ENCODE measurements around the gene AP1M1. TPM values are rescaled to one million over a fixed set of nuclear protein-coding genes. Genes with fewer than 3 reads are reported as not detected.

The AP1M1 gene
- total RNA-seq, 4 donors from 2014 or later = 62.0 to 140 (median 105) TPM

DNA sequence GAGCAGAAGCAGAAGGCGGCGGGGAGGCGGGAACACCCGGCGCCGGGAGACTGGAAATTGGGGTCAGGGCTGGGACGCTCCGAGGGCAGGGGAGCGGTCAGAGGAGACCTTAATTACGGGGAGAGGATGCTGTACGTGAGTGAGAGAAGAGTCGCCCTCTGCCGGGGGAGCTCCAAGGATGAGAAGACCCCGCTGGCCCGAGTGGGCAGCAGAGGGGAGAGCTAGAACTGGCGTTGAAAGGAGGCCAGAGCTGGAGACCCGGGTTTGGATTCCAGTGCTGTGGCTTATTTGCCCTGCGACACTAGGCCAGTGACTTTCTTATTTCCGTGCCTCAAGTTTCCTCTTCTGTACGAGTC lies 12.0 kb upstream of the AP1M1 start:
- no peak for ATAC-seq
- Histone ChIP-seq H3K36me3 (peaks cover 0 to 42% of the 10 kb centered on the region in 2 donors), H3K27me3 (peaks cover 13% of the 10 kb centered on the region), H3K9me3 (no peaks in the 10 kb centered on the region), H3K27ac (peak overlapping the region; percentile 56 to 90 (median 78)), H3K4me3 (peak overlapping the region; percentile 84 to 93), H3K4me1 (peaks cover 0 to 60% (median 11%) of the 10 kb centered on the region in 3 donors)
- WGBS, 2 donors (ENCODE audit: low coverage in 1 of 2) = 6% methylated on average over 10 of the region's 20 CpGs; no CpG with 5 or more reads in 1 of the 2 donors
- TF ChIP-seq EP300 (IDR thresholded peaks at IDR 0.05) = no peak
- TF ChIP-seq POLR2AphosphoS5 (IDR thresholded peaks at IDR 0.05) = no peak
- TF ChIP-seq, protein P1, sequence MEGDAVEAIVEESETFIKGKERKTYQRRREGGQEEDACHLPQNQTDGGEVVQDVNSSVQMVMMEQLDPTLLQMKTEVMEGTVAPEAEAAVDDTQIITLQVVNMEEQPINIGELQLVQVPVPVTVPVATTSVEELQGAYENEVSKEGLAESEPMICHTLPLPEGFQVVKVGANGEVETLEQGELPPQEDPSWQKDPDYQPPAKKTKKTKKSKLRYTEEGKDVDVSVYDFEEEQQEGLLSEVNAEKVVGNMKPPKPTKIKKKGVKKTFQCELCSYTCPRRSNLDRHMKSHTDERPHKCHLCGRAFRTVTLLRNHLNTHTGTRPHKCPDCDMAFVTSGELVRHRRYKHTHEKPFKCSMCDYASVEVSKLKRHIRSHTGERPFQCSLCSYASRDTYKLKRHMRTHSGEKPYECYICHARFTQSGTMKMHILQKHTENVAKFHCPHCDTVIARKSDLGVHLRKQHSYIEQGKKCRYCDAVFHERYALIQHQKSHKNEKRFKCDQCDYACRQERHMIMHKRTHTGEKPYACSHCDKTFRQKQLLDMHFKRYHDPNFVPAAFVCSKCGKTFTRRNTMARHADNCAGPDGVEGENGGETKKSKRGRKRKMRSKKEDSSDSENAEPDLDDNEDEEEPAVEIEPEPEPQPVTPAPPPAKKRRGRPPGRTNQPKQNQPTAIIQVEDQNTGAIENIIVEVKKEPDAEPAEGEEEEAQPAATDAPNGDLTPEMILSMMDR (IDR thresholded peaks at IDR 0.05) = peak in 2 of 4 experiments; percentile 13 to 30
- no peak for TF ChIP-seq POLR2A (IDR thresholded peaks at IDR 0.05)

DNA sequence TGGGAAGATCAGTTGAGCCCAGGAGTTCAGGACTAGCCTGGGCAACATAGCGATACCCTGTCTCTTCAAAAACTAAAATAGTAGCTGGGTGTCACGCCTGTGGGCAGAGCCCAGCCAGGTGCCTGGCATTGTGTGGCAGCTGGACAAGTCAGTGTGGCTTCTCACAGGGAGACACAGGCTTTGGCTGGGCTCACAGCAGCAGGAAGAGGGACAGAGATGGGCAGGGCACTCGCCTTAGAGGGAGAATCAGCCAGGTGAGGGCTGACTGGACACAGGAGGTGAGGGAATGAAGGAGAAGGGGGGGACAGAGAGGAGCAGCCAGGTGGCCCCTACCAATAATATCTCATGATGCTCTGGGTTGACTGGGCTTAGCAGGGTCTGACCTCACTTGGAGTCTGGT lies 9.2 kb upstream of the AP1M1 start:
- Histone ChIP-seq H3K4me1 (peaks cover 0 to 51% (median 11%) of the 10 kb centered on the region in 3 donors), H3K4me3 (no peak overlapping the region), H3K27me3 (no peaks in the 10 kb centered on the region), H3K9me3 (no peaks in the 10 kb centered on the region), H3K36me3 (peaks cover 0 to 70% of the 10 kb centered on the region in 2 donors), H3K27ac (no peak overlapping the region)
- TF ChIP-seq EP300 (IDR thresholded peaks at IDR 0.05) (no peak), POLR2AphosphoS5 (IDR thresholded peaks at IDR 0.05) (no peak), POLR2A (IDR thresholded peaks at IDR 0.05) (no peak)
- TF ChIP-seq, protein P1 (IDR thresholded peaks at IDR 0.05) = no peak
- no peak for ATAC-seq
- WGBS, 2 donors (ENCODE audit: low coverage in 1 of 2) = 100% methylated on average over 2 of the region's 3 CpGs; no CpG with 5 or more reads in 1 of the 2 donors

DNA sequence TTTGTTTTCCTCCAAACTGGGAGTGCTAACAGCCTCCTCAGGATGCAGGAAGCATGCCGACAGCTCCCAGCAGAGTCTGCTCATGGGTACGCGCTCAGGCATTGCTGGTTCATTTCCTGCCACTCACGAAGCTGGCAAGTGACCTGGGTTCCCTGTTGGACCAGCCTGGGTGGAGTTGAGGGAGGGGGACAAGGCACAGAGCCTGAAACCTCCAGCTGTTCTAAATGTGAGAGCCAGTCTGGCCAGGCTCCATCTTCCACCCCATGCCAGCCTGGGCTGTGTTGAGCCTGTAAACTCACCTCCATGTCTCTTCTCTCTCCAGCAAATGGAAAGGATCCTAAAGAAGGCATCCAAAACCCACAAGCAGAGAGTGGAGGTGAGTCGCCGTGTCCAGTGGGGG lies 7.5 kb upstream of the AP1M1 start:
- H3K27me3 ChIP-seq = no peaks in the 10 kb centered on the region
- H3K27ac ChIP-seq = no peak overlapping the region
- H3K36me3 ChIP-seq = peaks cover 0 to 71% of the 10 kb centered on the region in 2 donors
- peaks cover 0 to 46% (median 11%) of the 10 kb centered on the region in 3 donors for H3K4me1 ChIP-seq
- H3K9me3 ChIP-seq = no peaks in the 10 kb centered on the region
- TF ChIP-seq POLR2A (IDR thresholded peaks at IDR 0.05) (no peak), EP300 (IDR thresholded peaks at IDR 0.05) (no peak), POLR2AphosphoS5 (IDR thresholded peaks at IDR 0.05) (no peak)
- TF ChIP-seq, protein P1 (IDR thresholded peaks at IDR 0.05) = no peak
- no peak for ATAC-seq
- no peak overlapping the region for H3K4me3 ChIP-seq
- 59 to 73% methylated on average over 3 to 6 of the region's 6 CpGs for WGBS, 2 donors (ENCODE audit: low coverage in 1 of 2)

DNA sequence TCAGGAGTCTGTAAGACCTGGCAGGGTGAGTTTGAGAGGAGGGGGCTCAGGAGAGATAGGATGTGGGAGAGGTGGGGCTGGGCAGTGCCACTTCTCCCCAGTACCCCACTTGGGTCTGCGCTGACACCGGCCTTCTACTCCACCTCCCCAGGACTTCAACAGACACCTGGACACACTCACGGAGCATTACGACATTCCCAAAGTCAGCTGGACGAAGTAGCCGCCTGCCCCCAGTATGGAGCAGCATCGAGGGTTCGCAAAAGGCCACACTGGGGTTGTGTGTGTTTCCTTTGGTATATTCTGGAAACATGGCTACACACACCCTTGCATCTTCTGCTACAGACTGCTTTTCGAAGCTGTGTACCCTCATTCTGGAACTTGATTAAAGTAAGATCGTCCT lies 7.0 kb upstream of the AP1M1 start:
- no peaks in the 10 kb centered on the region for H3K9me3 ChIP-seq
- H3K4me3 ChIP-seq = no peak overlapping the region
- WGBS, 2 donors (ENCODE audit: low coverage in 1 of 2) = 62 to 81% methylated on average over 5 to 8 of the region's 10 CpGs
- ATAC-seq = no peak
- H3K4me1 ChIP-seq = peaks cover 0 to 45% (median 11%) of the 10 kb centered on the region in 3 donors
- no peak overlapping the region for H3K27ac ChIP-seq
- H3K27me3 ChIP-seq = no peaks in the 10 kb centered on the region
- no peak for TF ChIP-seq POLR2A (IDR thresholded peaks at IDR 0.05)
- no peak for TF ChIP-seq EP300 (IDR thresholded peaks at IDR 0.05)
- TF ChIP-seq POLR2AphosphoS5 (IDR thresholded peaks at IDR 0.05) = no peak
- TF ChIP-seq, protein P1 (IDR thresholded peaks at IDR 0.05) = no peak
- peaks cover 0 to 71% of the 10 kb centered on the region in 2 donors for H3K36me3 ChIP-seq

DNA sequence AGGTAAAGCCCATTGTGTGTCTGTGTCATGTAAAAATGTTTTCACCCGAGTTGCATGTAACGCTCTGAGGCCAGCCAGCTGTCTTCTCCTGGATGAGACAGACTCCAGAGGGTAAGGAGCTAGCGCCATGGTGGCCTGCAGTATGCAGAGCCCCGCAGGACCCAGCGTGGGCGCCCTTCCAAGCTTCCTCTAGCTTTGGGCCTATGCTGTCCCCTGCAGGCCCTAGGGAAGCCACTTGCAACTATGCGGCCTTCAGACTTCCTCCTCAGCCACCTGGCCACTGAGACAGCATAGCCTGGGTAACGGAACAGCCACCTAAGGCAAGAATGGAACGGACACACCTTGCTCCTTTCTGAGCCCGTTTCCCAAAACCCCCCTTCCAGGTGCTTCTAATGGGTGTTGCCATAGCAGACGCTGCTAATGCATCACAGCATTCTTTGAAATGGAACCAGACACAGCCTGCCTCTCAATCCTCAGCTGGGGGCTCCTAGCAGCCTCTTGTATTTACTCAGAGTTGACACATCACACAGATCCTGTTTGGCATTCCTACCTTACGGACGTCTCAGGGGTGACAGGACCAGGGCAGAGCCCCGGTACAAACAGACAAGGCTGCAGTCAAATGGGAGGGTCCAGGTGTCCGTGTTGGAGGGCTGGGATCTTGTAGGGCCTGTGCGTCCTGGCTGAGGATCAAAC lies 6.3 kb upstream of the AP1M1 start:
- Histone ChIP-seq H3K9me3 (no peaks in the 10 kb centered on the region), H3K4me1 (peaks cover 0 to 38% (median 6%) of the 10 kb centered on the region in 3 donors), H3K27me3 (no peaks in the 10 kb centered on the region), H3K27ac (no peak overlapping the region), H3K36me3 (peaks cover 0 to 71% of the 10 kb centered on the region in 2 donors), H3K4me3 (no peak overlapping the region)
- TF ChIP-seq, protein P1 (IDR thresholded peaks at IDR 0.05) = no peak
- WGBS, 2 donors (ENCODE audit: low coverage in 1 of 2) = 66 to 74% methylated on average over 5 to 9 of the region's 16 CpGs
- ATAC-seq = no peak
